Stimulated activated CD8-positive, alpha-beta memory T cell treated with anti-CD3 and anti-CD28 coated beads, Interleukin-4, amount 100 ng/mL, for 48 hours (primary cell): Measurements from ENCODE around the gene FAM120C.

Experiments
- DNase-seq: peaks from one replicate; pipeline ENCODE4 v3.0.0-alpha.2; 2020

FAM120C gene

GRCh38 chrX:54029529-54030143, 153.4 kb downstream of the FAM120C start:
- no peak for DNase-seq

- DNase-seq: no peak
Observed at GRCh38 chrX:54024350-54024749, 158.7 kb downstream of the FAM120C start.
